Retinal pigment epithelial cell (primary cell): ENCODE measurements around the gene CELF4.

Experiments
- DNase-seq: peaks from one replicate; pipeline ENCODE4 v3.0.0-alpha.2; 2010; ENCODE audit warnings: low read depth
- H3K4me3 ChIP-seq: 2 replicates; pipeline ENCODE4 v1.5.1; 2011; ENCODE audit warnings: mild to moderate bottlenecking, low read length, control low read depth, moderate library complexity
- CTCF ChIP-seq: conservative IDR thresholded peaks from 2 replicates; pipeline ENCODE4 v1.5.1; 2011; ENCODE audit warnings: low read depth, low read length, control low read depth, inconsistent platforms

The CELF4 gene

GRCh38 chr18:37502036-37502435, 63.6 kb downstream of the CELF4 start:
- no peak for TF ChIP-seq CTCF
- H3K4me3 ChIP-seq = no peak overlapping the region
- no peak for DNase-seq

- TF ChIP-seq CTCF = no peak
- no peak for DNase-seq
- H3K4me3 ChIP-seq = no peak overlapping the region
Measured at GRCh38 chr18:37501136-37501535, 64.5 kb downstream of the CELF4 start.

GRCh38 chr18:37499913-37500312, 65.7 kb downstream of the CELF4 start:
- no peak for TF ChIP-seq CTCF
- no peak overlapping the region for H3K4me3 ChIP-seq
- DNase-seq = no peak

GRCh38 chr18:37499044-37499443, 66.6 kb downstream of the CELF4 start:
- H3K4me3 ChIP-seq = no peak overlapping the region
- DNase-seq = no peak
- no peak for TF ChIP-seq CTCF

- H3K4me3 ChIP-seq = no peak overlapping the region
- DNase-seq = no peak
- no peak for TF ChIP-seq CTCF
Measured at GRCh38 chr18:37497853-37498518, 67.6 kb downstream of the CELF4 start.

- H3K4me3 ChIP-seq = no peak overlapping the region
- DNase-seq = no peak
- no peak for TF ChIP-seq CTCF
Measured at GRCh38 chr18:37496568-37496967, 69.0 kb downstream of the CELF4 start.

GRCh38 chr18:37495354-37495753, 70.2 kb downstream of the CELF4 start:
- H3K4me3 ChIP-seq = no peak overlapping the region
- no peak for DNase-seq
- no peak for TF ChIP-seq CTCF
